CD8-positive, alpha-beta memory T cell (primary cell): ENCODE results near the gene TIMMDC1. TPM values are rescaled to one million over a fixed set of nuclear protein-coding genes. Genes with fewer than 3 reads are reported as not detected.
A peak's percentile ranks its signal among the peaks of the same experiment; 100 is the strongest.

Source experiments
- CTCF ChIA-PET: fragments of 350-600 bp; sonication (Branson Sonifier 250); formaldehyde crosslinking; loops from one replicate; lab custom pipeline; 2021; ENCODE audit warnings: antibody characterized with exemption; lab: Charles Lee
- POLR2A ChIA-PET: fragments of 350-600 bp; sonication (Branson Sonifier 250); formaldehyde crosslinking; loops from one replicate; lab custom pipeline; 2021; ENCODE audit warnings: antibody characterized with exemption; lab: Charles Lee
- DNase-seq, 5 donors: peaks; one replicate each; pipeline versions ENCODE4 v3.0.0 to v3.0.0-alpha.2; 2020 to 2022; ENCODE audit warnings: mixed read lengths in 1 of 5
- H3K27ac ChIP-seq: one replicate; pipeline ENCODE4 v1.7.0; 2013; ENCODE audit warnings: low read depth, mild to moderate bottlenecking, low read length, moderate library complexity
- H3K27me3 ChIP-seq: 2 replicates; pipeline ENCODE4 v1.7.0; 2013; ENCODE audit warnings: low read length, mild to moderate bottlenecking; ENCODE audit not compliant: insufficient read depth, poor library complexity, severe bottlenecking
- H3K36me3 ChIP-seq: 2 replicates; pipeline ENCODE4 v1.7.0; 2013; ENCODE audit warnings: mild to moderate bottlenecking, low read length, moderate library complexity; ENCODE audit not compliant: insufficient read depth
- H3K4me1 ChIP-seq: 2 replicates; pipeline ENCODE4 v1.7.0; 2013; ENCODE audit warnings: mild to moderate bottlenecking, low read length, moderate library complexity; ENCODE audit not compliant: insufficient read depth
- H3K4me3 ChIP-seq: 2 replicates; pipeline ENCODE4 v1.7.0; 2013; ENCODE audit warnings: mild to moderate bottlenecking, low read length
- H3K9me3 ChIP-seq: 2 replicates; pipeline ENCODE4 v1.7.0; 2013; ENCODE audit warnings: mild to moderate bottlenecking, low read length
- H3K27ac Mint-ChIP-seq, 8 donors: one replicate each; pipeline ENCODE4 v1.8.0; 2020 to 2021; ENCODE audit warnings: mixed read lengths in 8 of 8, mild to moderate bottlenecking in 6 of 8, inconsistent platforms in 3 of 8, moderate library complexity in 3 of 8
- H3K27me3 Mint-ChIP-seq, 2 donors: one replicate each; pipeline ENCODE4 v1.8.0; 2020 to 2021; ENCODE audit warnings: mixed read lengths in 2 of 2, mild to moderate bottlenecking in 1 of 2, moderate library complexity in 1 of 2
- H3K36me3 Mint-ChIP-seq, 3 donors: one replicate each; pipeline ENCODE4 v1.8.0; 2020 to 2021; ENCODE audit warnings: mixed read lengths in 3 of 3, inconsistent platforms in 1 of 3, mild to moderate bottlenecking in 1 of 3
- H3K4me1 Mint-ChIP-seq, 3 donors: one replicate each; pipeline ENCODE4 v1.8.0; 2020 to 2021; ENCODE audit warnings: mixed read lengths in 3 of 3, inconsistent platforms in 1 of 3, mild to moderate bottlenecking in 1 of 3
- H3K4me3 Mint-ChIP-seq, 7 donors: one replicate each; pipeline ENCODE4 v1.8.0; 2020 to 2021; ENCODE audit warnings: mixed read lengths in 7 of 7, mild to moderate bottlenecking in 6 of 7, moderate library complexity in 4 of 7, inconsistent platforms in 2 of 7
- H3K9me3 Mint-ChIP-seq, 5 donors: one replicate each; pipeline ENCODE4 v1.8.0; 2020 to 2022; ENCODE audit warnings: mixed read lengths in 5 of 5, mild to moderate bottlenecking in 3 of 5, moderate library complexity in 2 of 5, inconsistent platforms in 1 of 5
- polyA plus RNA-seq: library from polyadenylated mRNA; unstranded; fragments of 300-500 nt; fragmentation: Illumina TruSeq; gene quantifications from one replicate; pipeline ENCODE4 v1.2.3, GENCODE V29; 2021
- total RNA-seq, 2 experiments: library from RNA; stranded (reverse); gene quantifications; one replicate each; pipeline ENCODE4 v1.2.3, GENCODE V29; 2021

Gene TIMMDC1
- total and polyA plus RNA-seq, 3 experiments from 2014 or later: 81.1 to 158 (median 152) TPM

DNA sequence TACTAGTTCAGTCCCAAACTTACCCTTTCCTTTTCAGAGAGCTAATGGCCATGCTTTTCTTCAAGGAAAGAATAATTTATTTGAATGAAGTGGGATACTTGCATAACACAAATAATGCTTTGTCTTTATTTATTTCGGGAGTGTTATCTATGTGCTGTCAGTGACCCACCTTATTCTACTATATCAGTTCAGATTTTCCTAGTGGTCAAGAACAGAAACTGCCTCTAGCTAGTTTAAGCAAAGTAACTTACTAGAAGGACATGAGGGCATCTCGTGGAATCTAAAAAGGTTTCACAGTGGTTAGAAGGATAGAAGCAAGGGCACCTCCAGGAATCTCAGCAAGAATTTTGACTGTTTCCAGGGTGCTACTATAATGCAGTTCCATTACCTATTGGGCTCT, 3.8 kb upstream of the TIMMDC1 start:
- Histone ChIP-seq H3K36me3 (no peaks in the 10 kb centered on the region), H3K27ac (no peak overlapping the region), H3K27me3 (no peaks in the 10 kb centered on the region), H3K4me1 (peaks cover 15% of the 10 kb centered on the region), H3K4me3 (no peak overlapping the region), H3K9me3 (no peaks in the 10 kb centered on the region)
- peaks cover 11 to 18% (median 17%) of the 10 kb centered on the region in 3 donors for H3K4me1 Mint-ChIP-seq
- POLR2A ChIA-PET: no interaction called here
- peaks cover 0 to 39% (median 15%) of the 10 kb centered on the region in 3 donors for H3K36me3 Mint-ChIP-seq
- no peak for DNase-seq
- H3K27me3 Mint-ChIP-seq: peaks cover 0 to 1% of the 10 kb centered on the region in 2 donors
- H3K27ac Mint-ChIP-seq: no peak overlapping the region
- no peaks in the 10 kb centered on the region for H3K9me3 Mint-ChIP-seq
- H3K4me3 Mint-ChIP-seq: no peak overlapping the region
- CTCF ChIA-PET: interaction anchor here (1.0 kb wide), 2 partner anchors 26 to 32 kb away, joined by 3 read pairs; partner anchors contain the start of gene POGLUT1

DNA sequence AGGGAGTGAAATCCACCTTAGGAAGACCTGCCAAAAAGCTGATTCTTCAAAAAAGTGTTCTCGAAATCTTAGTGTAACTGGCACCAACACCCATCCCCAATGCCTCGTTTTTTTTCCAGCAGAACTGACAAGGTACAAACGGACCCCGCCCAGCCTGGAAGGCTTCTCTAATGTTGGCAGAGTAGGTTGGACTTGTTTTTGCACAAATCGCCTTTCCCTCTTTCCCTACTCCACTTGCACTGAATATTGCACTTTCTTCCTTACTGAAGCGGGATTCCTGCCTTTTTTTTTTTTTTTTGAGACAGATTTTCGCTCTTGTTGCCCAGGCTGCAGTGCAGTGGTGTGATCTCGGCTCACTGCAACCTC, 544 bp upstream of the TIMMDC1 start:
- peaks cover 28 to 43% (median 41%) of the 10 kb centered on the region in 3 donors for H3K4me1 Mint-ChIP-seq
- CTCF ChIA-PET: interaction anchor here (1.5 to 3.1 kb wide), 5 partner anchors 9 to 256 kb away, joined by 3 to 18 read pairs (median 5); partner anchors contain the start of genes POGLUT1 and TMEM39A
- Histone ChIP-seq H3K27me3 (no peaks in the 10 kb centered on the region), H3K9me3 (no peaks in the 10 kb centered on the region), H3K36me3 (no peaks in the 10 kb centered on the region), H3K4me1 (peaks cover 30% of the 10 kb centered on the region), H3K27ac (peak overlapping the region; percentile 96), H3K4me3 (peak overlapping the region; percentile 97)
- H3K9me3 Mint-ChIP-seq: no peaks in the 10 kb centered on the region
- POLR2A ChIA-PET: interaction anchor here (0.8 to 4.0 kb wide), 10 partner anchors 22 to 1098 kb away, joined by 3 to 67 read pairs (median 7); partner anchors contain the start of genes ARHGAP31, COX17, GSK3B and NDUFB4
- no peak for DNase-seq
- H3K27ac Mint-ChIP-seq: peak overlapping the region; percentile 96 to 100 (median 100)
- H3K4me3 Mint-ChIP-seq: peak overlapping the region; percentile 98 to 100 (median 99)
- no peaks in the 10 kb centered on the region for H3K27me3 Mint-ChIP-seq
- H3K36me3 Mint-ChIP-seq: peaks cover under 1 to 19% (median 3%) of the 10 kb centered on the region in 3 donors

DNA sequence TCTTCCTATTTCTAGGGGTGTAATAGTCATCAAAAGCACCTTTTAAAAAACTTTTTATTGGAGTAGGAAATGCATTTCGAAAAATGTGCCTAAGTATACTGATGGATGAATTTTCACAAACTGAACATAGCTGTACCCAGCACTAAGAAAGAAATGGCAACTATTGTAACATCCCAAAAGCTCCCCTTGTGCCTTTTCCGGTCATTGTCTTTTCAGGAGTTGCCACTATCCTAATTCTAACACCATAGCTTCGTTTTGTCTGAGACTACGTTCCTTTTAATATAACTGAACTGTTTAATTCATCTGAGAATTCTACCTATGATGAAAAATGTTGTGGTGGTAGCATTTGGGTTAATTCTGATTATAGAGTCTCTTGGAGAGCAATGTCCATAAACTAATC, 1.9 kb downstream of the TIMMDC1 start:
- Histone ChIP-seq H3K36me3 (peaks cover 5% of the 10 kb centered on the region), H3K4me1 (peaks cover 30% of the 10 kb centered on the region), H3K9me3 (no peaks in the 10 kb centered on the region), H3K4me3 (no peak overlapping the region), H3K27me3 (no peaks in the 10 kb centered on the region), H3K27ac (no peak overlapping the region)
- Mint-ChIP-seq H3K36me3 (peaks cover 5 to 26% (median 11%) of the 10 kb centered on the region in 3 donors), H3K4me1 (peaks cover 32 to 54% (median 48%) of the 10 kb centered on the region in 3 donors), H3K9me3 (no peaks in the 10 kb centered on the region), H3K27me3 (no peaks in the 10 kb centered on the region), H3K27ac (peak overlapping the region in 5 of 8 donors; percentile 27 to 72 (median 46)), H3K4me3 (peak overlapping the region; percentile 18 to 100 (median 64))
- POLR2A ChIA-PET: interaction anchor here (4.0 kb wide), 1 partner anchor 36 kb away, joined by 67 read pairs; the partner anchor contains the start of gene TMEM39A
- no peak for DNase-seq
- CTCF ChIA-PET: interaction anchor here (1.1 to 3.1 kb wide), 4 partner anchors 8 to 37 kb away, joined by 3 to 18 read pairs (median 5); partner anchors contain the start of genes POGLUT1 and TMEM39A

DNA sequence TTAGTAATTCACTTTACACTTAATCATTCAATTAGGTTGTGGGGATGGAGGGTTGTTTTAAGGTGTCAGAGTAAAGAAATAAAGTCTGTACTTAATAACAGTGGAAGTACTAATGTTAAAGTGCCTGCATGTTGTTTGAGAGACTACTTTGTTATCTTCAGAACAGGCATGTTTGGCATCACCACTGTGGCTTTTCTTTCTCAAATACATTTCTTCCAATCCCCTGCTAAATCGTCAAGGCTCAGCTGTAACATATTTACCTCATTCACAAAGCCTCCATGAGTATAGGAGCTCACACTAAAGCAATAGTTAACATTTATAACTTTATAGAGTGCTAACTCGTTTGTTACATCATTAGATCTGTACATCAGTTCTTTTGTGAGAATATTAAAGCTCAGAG, 2.6 kb downstream of the TIMMDC1 start:
- ChIA-PET CTCF (interaction anchor here (1.2 to 3.1 kb wide), 2 partner anchors 11 to 38 kb away, joined by 3 to 18 read pairs; partner anchors contain the start of gene TMEM39A), POLR2A (interaction anchor here (4.0 kb wide), 1 partner anchor 37 kb away, joined by 67 read pairs; the partner anchor contains the start of gene TMEM39A)
- Histone ChIP-seq H3K4me3 (no peak overlapping the region), H3K36me3 (peaks cover 5% of the 10 kb centered on the region), H3K9me3 (no peaks in the 10 kb centered on the region), H3K4me1 (peaks cover 30% of the 10 kb centered on the region), H3K27me3 (no peaks in the 10 kb centered on the region), H3K27ac (no peak overlapping the region)
- Mint-ChIP-seq H3K4me1 (peaks cover 35 to 57% (median 52%) of the 10 kb centered on the region in 3 donors), H3K27me3 (no peaks in the 10 kb centered on the region), H3K9me3 (no peaks in the 10 kb centered on the region), H3K36me3 (peaks cover 10 to 31% (median 11%) of the 10 kb centered on the region in 3 donors), H3K4me3 (peak overlapping the region in 5 of 7 donors; percentile 18 to 64 (median 44)), H3K27ac (peak overlapping the region in 6 of 8 donors; percentile 35 to 72 (median 46))
- DNase-seq: no peak

DNA sequence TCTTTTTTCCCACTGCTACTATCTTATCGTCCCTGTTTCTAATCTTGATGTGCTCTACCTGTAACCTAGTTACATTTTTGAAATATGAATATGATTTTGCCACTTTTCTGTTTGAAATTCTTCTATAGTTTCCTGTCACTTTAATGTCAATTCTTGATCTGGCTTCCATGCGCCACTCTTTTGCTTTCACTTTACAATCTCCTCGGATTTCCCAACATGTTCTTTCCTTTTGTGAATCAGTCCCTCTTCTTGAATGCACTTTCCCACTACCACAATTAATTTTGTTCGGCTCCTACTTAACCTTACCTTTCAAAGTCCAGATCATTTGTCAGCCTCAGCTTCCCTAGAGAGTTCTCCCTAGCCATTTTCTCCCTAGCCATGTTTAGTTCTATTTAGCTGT, 8.3 kb downstream of the TIMMDC1 start:
- Histone ChIP-seq H3K9me3 (no peaks in the 10 kb centered on the region), H3K27me3 (no peaks in the 10 kb centered on the region), H3K4me3 (no peak overlapping the region), H3K36me3 (peaks cover 13% of the 10 kb centered on the region), H3K4me1 (peaks cover 10% of the 10 kb centered on the region), H3K27ac (peak overlapping the region; percentile 34)
- peak overlapping the region; percentile 71 to 81 (median 77) for H3K4me3 Mint-ChIP-seq
- H3K27me3 Mint-ChIP-seq: no peaks in the 10 kb centered on the region
- H3K36me3 Mint-ChIP-seq: peaks cover 13 to 64% (median 30%) of the 10 kb centered on the region in 3 donors
- H3K27ac Mint-ChIP-seq: peak overlapping the region; percentile 31 to 93 (median 77)
- ChIA-PET POLR2A (no interaction called here), CTCF (interaction anchor here (1.3 kb wide), 1 partner anchor 8 kb away, joined by 3 read pairs; the partner anchor contains the start of gene TIMMDC1)
- peaks cover 37 to 49% (median 47%) of the 10 kb centered on the region in 3 donors for H3K4me1 Mint-ChIP-seq
- no peak for DNase-seq
- H3K9me3 Mint-ChIP-seq: no peaks in the 10 kb centered on the region

DNA sequence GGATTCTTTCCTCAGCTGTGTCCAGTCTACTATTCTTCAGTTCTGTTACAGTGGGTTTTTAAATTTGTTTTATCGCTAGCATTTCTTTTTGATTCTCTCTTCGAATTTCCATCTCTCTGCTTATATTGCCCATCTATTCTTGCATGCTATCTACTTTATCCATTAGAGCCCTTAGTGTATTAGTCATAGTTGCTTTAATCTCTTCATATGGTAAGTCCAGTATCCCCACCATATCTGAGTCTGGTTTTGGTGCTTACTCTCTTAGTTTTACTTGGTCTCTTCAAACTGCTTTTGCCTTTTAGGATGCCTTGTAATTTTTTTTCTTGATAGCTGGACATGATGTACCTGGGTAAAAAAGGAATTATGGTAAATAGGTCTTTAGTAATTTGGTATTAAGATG, 9.1 kb downstream of the TIMMDC1 start:
- ChIA-PET POLR2A (no interaction called here), CTCF (interaction anchor here (1.3 kb wide), 1 partner anchor 9 kb away, joined by 3 read pairs; the partner anchor contains the start of gene TIMMDC1)

DNA sequence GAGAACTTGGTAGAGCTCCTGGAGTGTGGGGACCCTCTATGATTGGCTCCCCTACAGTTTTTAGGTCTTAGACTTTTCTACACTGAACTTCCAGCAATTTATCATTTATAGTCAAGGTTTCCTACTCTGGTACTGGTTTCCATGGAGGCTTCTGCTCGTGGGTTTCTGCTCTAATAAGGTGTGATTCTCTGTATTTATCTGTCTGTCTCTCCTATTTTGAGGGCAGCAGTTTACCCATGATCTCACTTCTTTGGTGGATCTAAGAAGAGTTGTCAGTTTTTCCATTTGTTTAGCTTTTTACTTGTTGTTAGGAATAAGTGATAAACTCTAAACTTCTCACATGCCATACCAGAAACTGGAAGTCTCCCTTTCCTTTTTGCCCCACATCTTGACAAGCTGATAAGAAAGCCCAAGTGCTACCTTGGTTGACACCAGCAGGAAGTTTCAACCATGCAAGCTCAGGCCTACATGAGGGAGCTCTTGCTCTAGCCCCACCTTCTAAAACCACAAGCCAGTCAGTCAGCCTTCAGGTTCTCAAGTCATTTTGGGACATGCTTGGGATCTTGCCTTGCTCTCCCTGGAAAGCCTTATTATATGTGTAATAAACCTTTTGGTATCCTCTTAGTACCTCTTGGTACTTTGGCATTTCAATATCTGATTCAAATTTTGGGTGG, 10.0 kb downstream of the TIMMDC1 start:
- Mint-ChIP-seq H3K9me3 (no peaks in the 10 kb centered on the region), H3K4me3 (peak overlapping the region in 2 of 7 donors; percentile 36 to 45), H3K27me3 (no peaks in the 10 kb centered on the region), H3K36me3 (peaks cover 13 to 70% (median 34%) of the 10 kb centered on the region in 3 donors), H3K27ac (peak overlapping the region; percentile 58 to 89 (median 72)), H3K4me1 (peaks cover 37 to 48% (median 42%) of the 10 kb centered on the region in 3 donors)
- POLR2A ChIA-PET: no interaction called here
- H3K4me3 ChIP-seq: no peak overlapping the region
- DNase-seq: no peak
- peaks cover 20% of the 10 kb centered on the region for H3K36me3 ChIP-seq
- CTCF ChIA-PET: interaction anchor here (1.3 kb wide), 1 partner anchor 8 kb away, joined by 3 read pairs; no protein-coding TSS in a partner anchor
- no peaks in the 10 kb centered on the region for H3K9me3 ChIP-seq
- no peak overlapping the region for H3K27ac ChIP-seq
- H3K4me1 ChIP-seq: peaks cover 10% of the 10 kb centered on the region
- no peaks in the 10 kb centered on the region for H3K27me3 ChIP-seq

More for the DNA sequence above, 9.1 kb downstream of the TIMMDC1 start:
- Histone ChIP-seq H3K27ac (no peak overlapping the region), H3K36me3 (peaks cover 15% of the 10 kb centered on the region), H3K27me3 (no peaks in the 10 kb centered on the region), H3K4me3 (no peak overlapping the region), H3K4me1 (peaks cover 10% of the 10 kb centered on the region), H3K9me3 (no peaks in the 10 kb centered on the region)
- Mint-ChIP-seq H3K36me3 (peaks cover 13 to 66% (median 30%) of the 10 kb centered on the region in 3 donors), H3K4me3 (peak overlapping the region in 4 of 7 donors; percentile 28 to 80 (median 71)), H3K9me3 (no peaks in the 10 kb centered on the region), H3K4me1 (peaks cover 34 to 46% (median 45%) of the 10 kb centered on the region in 3 donors), H3K27ac (peak overlapping the region; percentile 61 to 93 (median 77)), H3K27me3 (no peaks in the 10 kb centered on the region)
- no peak for DNase-seq
